Liver (tissue), 9 donors: ENCODE measurements around the gene SEZ6L2. TPM values are rescaled to one million over a fixed set of nuclear protein-coding genes. Genes with fewer than 3 reads are reported as not detected.

Experiments used
- DNase-seq: peaks from one replicate; pipeline ENCODE4 v3.0.0-alpha.2; 2017; ENCODE audit warnings: low spot score
- H3K27ac ChIP-seq, 2 donors: one replicate each; pipeline ENCODE4 v1.7.0; 2013; ENCODE audit warnings: inconsistent platforms in 2 of 2, low read length in 2 of 2, control low read depth in 1 of 2, low read depth in 1 of 2, mild to moderate bottlenecking in 1 of 2
- H3K27me3 ChIP-seq, 4 donors: one replicate each; pipeline versions ENCODE4 v1.6.1 to v1.7.0; 2013; ENCODE audit warnings: low read length in 3 of 4, inconsistent platforms in 1 of 4, mild to moderate bottlenecking in 1 of 4, moderate library complexity in 1 of 4; ENCODE audit not compliant: control insufficient read depth in 4 of 4, insufficient read depth in 4 of 4
- H3K36me3 ChIP-seq, 4 donors: one replicate each; pipeline versions ENCODE4 v1.6.1 to v1.7.0; 2013; ENCODE audit warnings: low read length in 3 of 4, mild to moderate bottlenecking in 3 of 4, low read depth in 1 of 4, moderate library complexity in 1 of 4; ENCODE audit not compliant: control insufficient read depth in 4 of 4, insufficient read depth in 3 of 4
- H3K4me1 ChIP-seq, 4 donors: one replicate each; pipeline versions ENCODE4 v1.6.1 to v1.7.0; 2013; ENCODE audit warnings: low read length in 3 of 4, mild to moderate bottlenecking in 3 of 4, moderate library complexity in 1 of 4; ENCODE audit not compliant: control insufficient read depth in 4 of 4, insufficient read depth in 4 of 4
- H3K4me3 ChIP-seq, 3 donors: one replicate each; pipeline versions ENCODE4 v1.6.1 to v1.7.0; 2013; ENCODE audit warnings: low read length in 3 of 3, control low read depth in 1 of 3, low read depth in 1 of 3, mild to moderate bottlenecking in 1 of 3
- H3K9ac ChIP-seq, 2 donors: one replicate each; pipeline ENCODE4 v1.7.0; 2013; ENCODE audit warnings: low read length in 2 of 2, mild to moderate bottlenecking in 2 of 2, moderate library complexity in 2 of 2, control low read depth in 1 of 2, low read depth in 1 of 2
- H3K9me3 ChIP-seq, 4 donors: one replicate each; pipeline versions ENCODE4 v1.6.1 to v1.7.0; 2013; ENCODE audit warnings: low read length in 3 of 4; ENCODE audit not compliant: control insufficient read depth in 4 of 4
- FOXA2 ChIP-seq: IDR thresholded peaks from 2 replicates; pipeline ENCODE4 v1.6.1; 2016; ENCODE audit warnings: antibody characterized with exemption
- WGBS: extraction: QIAGEN DNeasy Blood & Tissue Kit; methylation state at CpG from one replicate; pipeline ENCODE4 v1.1.7; 2013; 5-methylcytosine and 5-hydroxymethylcytosine counted together
- polyA plus RNA-seq, 2 donors: library from polyadenylated mRNA; stranded (reverse) in 1 of 2; unstranded in 1 of 2; fragments of 200-250 nt in 1 of 2; fragments of >200 nt in 1 of 2; fragmentation: Nextera tagmentation in 1 of 2; extraction: Ambion mirVana in 1 of 2; gene quantifications; one replicate each; pipeline versions ENCODE4 v1.2.1 to v1.2.3, GENCODE V29; 2013 to 2015
- total RNA-seq, 2 donors: library from RNA; depleted of rRNA; stranded (reverse); fragments of >200 nt; gene quantifications; one replicate each; pipeline ENCODE4 v1.2.3, GENCODE V29; 2014
- donor health status: healthy.
- donor health status: healthy.
- donor health status: healthy.
- donor health status: healthy.
- donor health status: healthy.

Gene SEZ6L2
- total and polyA plus RNA-seq, 4 donors: 0.24 to 0.37 (median 0.30) TPM

- no peaks in the 10 kb centered on the region for H3K27me3 ChIP-seq
- H3K9ac ChIP-seq: peak overlapping the region; percentile 4 to 69
- H3K9me3 ChIP-seq: no peaks in the 10 kb centered on the region
- 55% methylated on average over 7 of the region's 7 CpGs for WGBS
- peaks cover 0 to 9% (median 0%) of the 10 kb centered on the region in 4 donors for H3K36me3 ChIP-seq
- H3K4me1 ChIP-seq: peaks cover 15 to 55% (median 36%) of the 10 kb centered on the region in 4 donors
- DNase-seq: no peak
- no peak for TF ChIP-seq FOXA2
- H3K4me3 ChIP-seq: peak overlapping the region in 2 of 3 donors; percentile 71 to 96
- H3K27ac ChIP-seq: peak overlapping the region; percentile 77 to 86
These were observed 77.7 kb downstream of the SEZ6L2 start for GRCh38 chr16:29821643-29822115.

Other genes with a start within 250 kb of the SEZ6L2 start
- gene SPN, start 236.3 kb downstream of the SEZ6L2 start, total RNA-seq: 10 to 100 TPM in 1 of 2 donors, under 1 TPM in 1; 0.92 to 31.2 TPM
- under 1 TPM; 0.85 to 0.90 TPM for gene SPN, start 236.3 kb downstream of the SEZ6L2 start, polyA plus RNA-seq
- 10 to 100 TPM; 79.4 to 81.7 TPM for gene QPRT, start 220.4 kb downstream of the SEZ6L2 start, total RNA-seq
- 100 to 1,000 TPM; 119 to 143 TPM for gene QPRT, start 220.4 kb downstream of the SEZ6L2 start, polyA plus RNA-seq
- 1 to 10 TPM; 1.3 to 2.4 TPM for gene C16orf54, start 153.6 kb downstream of the SEZ6L2 start, total RNA-seq
- gene C16orf54, start 153.6 kb downstream of the SEZ6L2 start, polyA plus RNA-seq: under 1 TPM; 0.38 to 0.42 TPM
- gene ZG16, start 121.3 kb downstream of the SEZ6L2 start, total RNA-seq: 1 to 10 TPM in 1 of 2 donors, under 1 TPM in 1; 0.19 to 2.7 TPM
- 1 to 10 TPM in 1 of 2 donors, under 1 TPM in 1; 0.68 to 2.8 TPM for gene ZG16, start 121.3 kb downstream of the SEZ6L2 start, polyA plus RNA-seq
- gene KIF22, start 108.8 kb downstream of the SEZ6L2 start, total RNA-seq: 10 to 100 TPM; 15.0 to 80.1 TPM
- 10 to 100 TPM; 39.9 to 58.7 TPM for gene KIF22, start 108.8 kb downstream of the SEZ6L2 start, polyA plus RNA-seq
- 100 to 1,000 TPM in 1 of 2 donors, 10 to 100 TPM in 1; 28.4 to 272 TPM for gene MAZ, start 93.0 kb downstream of the SEZ6L2 start, total RNA-seq
- 10 to 100 TPM; 16.0 to 61.7 TPM for gene MAZ, start 93.0 kb downstream of the SEZ6L2 start, polyA plus RNA-seq
- under 1 TPM; 0.09 to 0.59 TPM for gene PRRT2, start 87.4 kb downstream of the SEZ6L2 start, total RNA-seq
- under 1 TPM; 0.16 to 0.28 TPM for gene PRRT2, start 87.4 kb downstream of the SEZ6L2 start, polyA plus RNA-seq
- 10 to 100 TPM; 11.1 to 16.9 TPM for gene PAGR1, start 83.4 kb downstream of the SEZ6L2 start, total RNA-seq
- 10 to 100 TPM in 1 of 2 donors, 1 to 10 TPM in 1; 7.3 to 18.7 TPM for gene PAGR1, start 83.4 kb downstream of the SEZ6L2 start, polyA plus RNA-seq
- 10 to 100 TPM; 30.7 to 78.4 TPM for gene MVP, start 79.1 kb downstream of the SEZ6L2 start, total RNA-seq
- gene MVP, start 79.1 kb downstream of the SEZ6L2 start, polyA plus RNA-seq: 10 to 100 TPM; 40.1 to 61.4 TPM
- gene CDIPT, start 36.3 kb downstream of the SEZ6L2 start, total RNA-seq: 10 to 100 TPM; 31.4 to 38.7 TPM
- 100 to 1,000 TPM in 1 of 2 donors, 10 to 100 TPM in 1; 38.1 to 102 TPM for gene CDIPT, start 36.3 kb downstream of the SEZ6L2 start, polyA plus RNA-seq
- gene ASPHD1, start 938 bp upstream of the SEZ6L2 start, total RNA-seq: under 1 TPM in 1 of 2 donors, not detected in 1; 0.25 TPM
- gene ASPHD1, start 938 bp upstream of the SEZ6L2 start, polyA plus RNA-seq: under 1 TPM in 1 of 2 donors, not detected in 1; 0.28 TPM
- gene KCTD13, start 26.7 kb upstream of the SEZ6L2 start, total RNA-seq: 10 to 100 TPM in 1 of 2 donors, 1 to 10 TPM in 1; 3.1 to 13.1 TPM
- gene KCTD13, start 26.7 kb upstream of the SEZ6L2 start, polyA plus RNA-seq: 1 to 10 TPM; 2.7 to 4.4 TPM
- 10 to 100 TPM; 25.5 to 29.6 TPM for gene TMEM219, start 62.5 kb upstream of the SEZ6L2 start, total RNA-seq
- 10 to 100 TPM; 64.1 to 75.9 TPM for gene TMEM219, start 62.5 kb upstream of the SEZ6L2 start, polyA plus RNA-seq
- 10 to 100 TPM; 19.0 to 27.9 TPM for gene TAOK2, start 74.3 kb upstream of the SEZ6L2 start, total RNA-seq
- gene TAOK2, start 74.3 kb upstream of the SEZ6L2 start, polyA plus RNA-seq: 10 to 100 TPM in 1 of 2 donors, 1 to 10 TPM in 1; 2.2 to 12.9 TPM
- 10 to 100 TPM in 1 of 2 donors, 1 to 10 TPM in 1; 9.2 to 10.5 TPM for gene HIRIP3, start 96.1 kb upstream of the SEZ6L2 start, total RNA-seq
- gene HIRIP3, start 96.1 kb upstream of the SEZ6L2 start, polyA plus RNA-seq: 1 to 10 TPM; 5.7 to 9.0 TPM
- gene INO80E, start 96.7 kb upstream of the SEZ6L2 start, total RNA-seq: 10 to 100 TPM; 11.7 to 24.8 TPM
- 10 to 100 TPM in 1 of 2 donors, 1 to 10 TPM in 1; 8.0 to 22.8 TPM for gene INO80E, start 96.7 kb upstream of the SEZ6L2 start, polyA plus RNA-seq
- under 1 TPM in 1 of 2 donors, not detected in 1; 0.17 TPM for gene DOC2A, start 111.5 kb upstream of the SEZ6L2 start, total RNA-seq
- under 1 TPM; 0.09 to 0.22 TPM for gene DOC2A, start 111.5 kb upstream of the SEZ6L2 start, polyA plus RNA-seq
- gene C16orf92, start 123.6 kb upstream of the SEZ6L2 start, total RNA-seq: not detected
- not detected for gene C16orf92, start 123.6 kb upstream of the SEZ6L2 start, polyA plus RNA-seq
- gene TLCD3B, start 131.7 kb upstream of the SEZ6L2 start, total RNA-seq: under 1 TPM in 1 of 2 donors, not detected in 1; 0.65 TPM
- gene TLCD3B, start 131.7 kb upstream of the SEZ6L2 start, polyA plus RNA-seq: under 1 TPM in 1 of 2 donors, not detected in 1; 0.05 TPM
- gene ALDOA, start 166.2 kb upstream of the SEZ6L2 start, total RNA-seq: 10 to 100 TPM; 96.8 to 99.3 TPM
- 100 to 1,000 TPM; 142 to 251 TPM for gene ALDOA, start 166.2 kb upstream of the SEZ6L2 start, polyA plus RNA-seq
- gene PPP4C, start 176.4 kb upstream of the SEZ6L2 start, total RNA-seq: 10 to 100 TPM; 49.7 to 68.7 TPM
- gene PPP4C, start 176.4 kb upstream of the SEZ6L2 start, polyA plus RNA-seq: 10 to 100 TPM; 56.3 to 79.6 TPM
- under 1 TPM; 0.09 to 0.25 TPM for gene TBX6, start 192.4 kb upstream of the SEZ6L2 start, total RNA-seq
- under 1 TPM; 0.10 to 0.26 TPM for gene TBX6, start 192.4 kb upstream of the SEZ6L2 start, polyA plus RNA-seq
- gene YPEL3, start 196.7 kb upstream of the SEZ6L2 start, total RNA-seq: 10 to 100 TPM; 10.5 to 42.7 TPM
- 10 to 100 TPM; 19.7 to 29.2 TPM for gene YPEL3, start 196.7 kb upstream of the SEZ6L2 start, polyA plus RNA-seq
- under 1 TPM; 0.42 to 0.67 TPM for gene GDPD3, start 214.0 kb upstream of the SEZ6L2 start, total RNA-seq
- under 1 TPM; 0.43 to 0.71 TPM for gene GDPD3, start 214.0 kb upstream of the SEZ6L2 start, polyA plus RNA-seq
- 1 to 10 TPM; 3.7 to 8.7 TPM for gene MAPK3, start 223.7 kb upstream of the SEZ6L2 start, total RNA-seq
- gene MAPK3, start 223.7 kb upstream of the SEZ6L2 start, polyA plus RNA-seq: 10 to 100 TPM in 1 of 2 donors, 1 to 10 TPM in 1; 7.5 to 18.6 TPM